Measurements from ENCODE around the gene C1QA. TPM values are rescaled to one million over a fixed set of nuclear protein-coding genes. Genes with fewer than 3 reads are reported as not detected.

The C1QA gene
- not detected in 2 replicates for polyA plus RNA-seq (2014; cell fraction: cytosol; rRNA removed)
- not detected in 2 replicates for polyA plus RNA-seq (2014; cell fraction: nucleus; rRNA removed)

- no peak for DNase-seq (ENCODE audit: low spot score)
These were observed at the start of gene C1QA for GRCh38 chr1:22636353-22636752. C1QA (plus strand) TSS chr1:22636628; CDS start chr1:22637617, 989 bp downstream.

DNA sequence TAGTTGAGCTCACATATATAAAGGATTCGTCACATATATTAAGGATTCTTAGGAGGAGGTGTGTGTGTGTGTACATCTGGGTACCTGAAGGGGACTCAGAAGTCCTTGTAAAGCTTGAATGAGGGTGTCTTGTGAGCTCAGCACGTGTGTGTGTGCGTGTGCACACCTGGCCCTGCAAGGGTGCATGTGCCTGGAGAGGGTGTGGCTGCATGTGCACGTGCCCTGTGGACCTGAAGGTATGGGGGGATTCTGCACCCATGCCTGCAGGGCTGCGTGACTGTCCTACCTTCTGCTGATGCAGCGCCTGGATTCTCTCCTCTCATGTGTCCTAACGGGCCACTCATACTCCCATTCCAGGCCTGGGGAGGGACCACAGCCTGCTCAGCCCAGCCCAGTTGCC, 49.2 kb upstream of the C1QA start:
- no peak for DNase-seq (ENCODE audit: low spot score)

DNA sequence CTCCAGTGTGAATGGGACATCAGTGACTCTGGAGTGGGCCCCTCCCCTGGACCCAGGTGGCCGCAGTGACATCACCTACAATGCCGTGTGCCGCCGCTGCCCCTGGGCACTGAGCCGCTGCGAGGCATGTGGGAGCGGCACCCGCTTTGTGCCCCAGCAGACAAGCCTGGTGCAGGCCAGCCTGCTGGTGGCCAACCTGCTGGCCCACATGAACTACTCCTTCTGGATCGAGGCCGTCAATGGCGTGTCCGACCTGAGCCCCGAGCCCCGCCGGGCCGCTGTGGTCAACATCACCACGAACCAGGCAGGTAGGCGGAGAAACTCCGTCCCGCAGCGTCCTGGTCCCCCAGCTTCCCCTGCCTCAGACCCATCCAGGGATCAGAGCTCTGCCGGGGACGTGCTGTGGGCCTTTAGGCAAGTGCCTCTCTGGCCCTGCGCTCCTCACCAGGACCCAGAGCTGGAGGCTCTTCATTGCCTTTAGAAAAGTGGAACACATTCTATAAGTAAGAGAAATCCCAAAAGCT, 47.5 kb upstream of the C1QA start:
- no peak for DNase-seq (ENCODE audit: low spot score)

DNA sequence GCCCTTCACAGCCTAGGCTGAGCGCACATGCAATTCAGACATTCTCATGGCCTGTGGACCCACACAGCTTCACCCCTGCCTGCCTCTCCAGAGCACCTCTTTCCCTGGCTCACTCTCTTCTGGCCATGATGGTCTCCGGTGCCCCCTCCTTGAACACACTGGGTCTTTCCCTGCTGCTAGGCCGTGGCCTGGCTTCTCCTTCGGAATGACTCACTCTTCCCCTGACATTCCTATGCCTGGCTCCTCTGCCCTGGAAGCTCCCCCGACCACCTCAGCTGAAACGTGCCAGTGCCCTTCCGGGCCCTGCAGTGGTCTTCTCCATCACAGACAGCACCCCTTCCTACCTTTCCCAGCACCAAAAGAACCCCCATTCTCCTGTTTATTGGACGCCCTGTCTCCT, 44.9 kb upstream of the C1QA start:
- no peak for DNase-seq (ENCODE audit: low spot score)

DNA sequence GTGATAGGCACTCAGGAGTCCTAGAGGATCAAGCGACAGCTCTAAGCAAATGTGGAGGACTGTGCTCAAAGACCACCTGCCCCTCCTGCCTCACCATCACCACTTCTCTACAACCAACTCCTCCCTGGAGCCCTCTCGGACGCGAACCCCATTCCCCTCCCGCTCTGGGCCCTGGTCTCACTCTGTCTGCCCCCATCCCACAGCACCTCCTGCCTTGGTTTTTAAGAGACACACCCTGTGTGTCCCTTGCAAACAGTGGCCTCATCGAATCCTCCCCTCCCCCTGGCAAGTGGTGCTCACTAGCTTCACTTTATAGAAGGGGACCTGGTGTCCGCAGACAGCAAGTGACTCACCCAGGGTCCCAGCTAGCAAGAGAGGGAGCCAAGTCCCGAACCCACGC, 44.4 kb upstream of the C1QA start:
- no peak for DNase-seq (ENCODE audit: low spot score)

- DNase-seq (ENCODE audit: low spot score) = no peak
These were observed 43.3 kb upstream of the C1QA start for GRCh38 chr1:22592919-22593790.

GRCh38 chr1:22594396-22594795, 42.0 kb upstream of the C1QA start:
- DNase-seq (ENCODE audit: low spot score) = no peak

GRCh38 chr1:22595108-22595507, 41.3 kb upstream of the C1QA start:
- no peak for DNase-seq (ENCODE audit: low spot score)

DNA sequence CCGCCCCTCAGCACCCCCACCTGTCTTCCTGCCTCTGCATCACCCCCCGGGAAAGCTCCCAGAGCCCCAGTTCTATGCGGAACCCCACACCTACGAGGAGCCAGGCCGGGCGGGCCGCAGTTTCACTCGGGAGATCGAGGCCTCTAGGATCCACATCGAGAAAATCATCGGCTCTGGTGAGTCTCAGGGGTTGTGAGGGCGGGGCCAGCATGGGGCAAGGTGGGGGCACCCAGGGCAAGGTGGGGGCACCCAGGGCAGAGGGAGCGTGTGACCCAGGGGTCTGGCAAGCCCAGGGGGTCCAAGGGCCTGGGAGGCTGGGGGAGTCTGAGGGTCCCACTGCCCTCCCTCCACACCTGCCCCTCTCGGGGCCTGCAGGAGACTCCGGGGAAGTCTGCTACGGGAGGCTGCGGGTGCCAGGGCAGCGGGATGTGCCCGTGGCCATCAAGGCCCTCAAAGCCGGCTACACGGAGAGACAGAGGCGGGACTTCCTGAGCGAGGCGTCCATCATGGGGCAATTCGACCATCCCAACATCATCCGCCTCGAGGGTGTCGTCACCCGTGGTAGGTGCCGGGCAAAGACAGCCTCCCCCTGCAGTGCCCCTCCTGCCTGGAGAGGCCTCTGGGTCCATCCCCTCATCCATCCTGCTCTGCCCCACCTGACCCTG, 39.0 kb upstream of the C1QA start:
- no peak for DNase-seq (ENCODE audit: low spot score)

DNA sequence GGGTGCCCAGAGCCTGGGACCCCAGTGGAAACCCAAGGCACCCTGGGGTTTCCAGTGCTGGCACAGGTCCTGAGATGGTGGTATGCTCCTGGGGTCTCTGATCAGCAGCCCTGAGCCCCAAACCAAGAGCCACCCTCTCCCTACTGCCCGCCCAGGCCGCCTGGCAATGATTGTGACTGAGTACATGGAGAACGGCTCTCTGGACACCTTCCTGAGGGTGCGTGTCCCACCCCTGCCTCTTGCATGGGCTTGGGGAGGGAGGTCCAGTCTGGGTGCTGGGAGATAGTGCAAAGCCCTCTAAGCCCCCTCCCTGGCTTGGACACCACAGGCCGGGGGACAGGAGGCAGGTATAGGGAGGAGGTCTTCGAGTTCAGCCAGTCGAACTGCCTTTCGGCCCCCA, 38.4 kb upstream of the C1QA start:
- no peak for DNase-seq (ENCODE audit: low spot score)

DNA sequence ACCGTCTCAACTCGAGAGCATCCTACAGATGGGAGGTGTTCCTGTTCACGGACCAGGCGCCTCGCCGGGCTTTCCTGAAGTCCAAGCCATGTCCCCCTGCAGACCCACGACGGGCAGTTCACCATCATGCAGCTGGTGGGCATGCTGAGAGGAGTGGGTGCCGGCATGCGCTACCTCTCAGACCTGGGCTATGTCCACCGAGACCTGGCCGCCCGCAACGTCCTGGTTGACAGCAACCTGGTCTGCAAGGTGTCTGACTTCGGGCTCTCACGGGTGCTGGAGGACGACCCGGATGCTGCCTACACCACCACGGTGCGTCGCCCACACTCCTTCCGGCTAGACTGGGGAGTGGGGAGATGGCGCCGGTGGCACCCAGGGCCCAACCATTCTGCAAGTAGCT, 37.7 kb upstream of the C1QA start:
- DNase-seq (ENCODE audit: low spot score) = no peak

GRCh38 chr1:22600071-22600816, 36.2 kb upstream of the C1QA start:
- DNase-seq (ENCODE audit: low spot score) = no peak

GRCh38 chr1:22600817-22601605, 35.4 kb upstream of the C1QA start:
- no peak for DNase-seq (ENCODE audit: low spot score)

DNA sequence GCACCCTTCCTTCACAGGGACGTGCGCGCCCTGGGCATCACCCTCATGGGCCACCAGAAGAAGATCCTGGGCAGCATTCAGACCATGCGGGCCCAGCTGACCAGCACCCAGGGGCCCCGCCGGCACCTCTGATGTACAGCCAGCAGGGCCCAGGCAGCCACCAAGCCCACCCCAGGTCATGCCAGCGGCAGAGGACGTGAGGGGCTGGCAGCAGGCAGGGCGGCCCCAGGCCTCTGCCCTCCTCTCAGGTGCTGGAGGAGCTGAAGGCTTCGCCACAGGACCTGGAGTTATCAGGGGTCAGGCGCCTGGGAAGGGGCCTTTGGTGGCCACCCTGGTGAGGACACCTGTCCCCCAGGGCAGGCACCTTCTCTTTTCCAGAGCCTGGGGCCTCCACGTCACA, 34.8 kb upstream of the C1QA start:
- no peak for DNase-seq (ENCODE audit: low spot score)

DNA sequence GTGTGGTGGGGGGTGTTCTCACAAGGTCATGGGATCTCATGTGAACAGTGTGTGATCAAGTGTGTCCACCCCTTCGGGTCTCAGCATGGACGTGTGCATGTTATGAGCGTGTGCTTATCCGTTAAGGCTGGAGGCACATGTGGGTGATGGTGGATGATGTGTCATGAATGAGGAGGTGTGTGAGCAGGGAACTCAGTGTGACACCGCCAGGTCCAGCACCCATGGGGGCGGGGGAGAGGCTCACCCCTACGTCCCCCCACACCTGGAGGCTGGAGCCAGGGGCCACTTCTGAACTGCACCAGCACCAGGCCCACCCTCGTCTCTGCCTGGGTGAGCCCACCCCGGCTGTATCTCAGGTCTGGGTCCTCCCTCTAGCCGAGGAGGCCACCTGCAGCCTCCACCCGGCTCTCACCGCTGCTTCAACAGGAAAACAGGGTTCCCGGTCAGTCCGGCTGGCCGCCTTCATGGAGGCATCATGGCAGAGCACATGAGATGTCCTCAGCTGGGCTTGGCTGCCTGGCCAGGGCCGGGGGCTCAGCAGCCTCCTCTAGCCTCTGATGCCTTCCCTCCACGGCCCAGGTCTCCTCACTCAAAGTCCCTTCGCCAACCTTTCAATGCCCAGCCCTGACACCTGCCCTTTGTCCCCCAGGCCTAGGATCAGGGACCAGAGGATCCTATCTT, 34.2 kb upstream of the C1QA start:
- no peak for DNase-seq (ENCODE audit: low spot score)

- DNase-seq (ENCODE audit: low spot score) = no peak
These were observed 30.3 kb upstream of the C1QA start for GRCh38 chr1:22606161-22606560.

DNA sequence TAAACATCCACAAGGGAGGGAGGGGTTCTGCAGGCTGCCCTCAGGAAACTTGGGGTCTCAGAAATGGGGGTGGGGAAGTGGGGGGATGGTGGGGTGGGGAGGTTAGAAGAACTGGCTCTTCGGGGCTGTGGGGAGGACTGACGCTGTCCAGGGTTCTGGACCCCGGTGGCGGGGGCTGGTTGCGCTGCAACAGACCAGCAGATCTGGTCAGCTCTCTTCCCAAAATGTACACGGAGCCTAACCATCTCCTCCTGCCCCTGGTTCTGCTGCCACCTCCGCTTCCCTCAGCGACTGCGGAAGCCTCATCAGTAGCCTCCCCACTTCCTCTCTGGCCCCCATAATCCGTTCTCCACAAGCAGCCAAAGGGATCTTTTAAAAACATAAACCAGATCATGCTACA, 29.3 kb upstream of the C1QA start:
- DNase-seq (ENCODE audit: low spot score) = no peak

DNA sequence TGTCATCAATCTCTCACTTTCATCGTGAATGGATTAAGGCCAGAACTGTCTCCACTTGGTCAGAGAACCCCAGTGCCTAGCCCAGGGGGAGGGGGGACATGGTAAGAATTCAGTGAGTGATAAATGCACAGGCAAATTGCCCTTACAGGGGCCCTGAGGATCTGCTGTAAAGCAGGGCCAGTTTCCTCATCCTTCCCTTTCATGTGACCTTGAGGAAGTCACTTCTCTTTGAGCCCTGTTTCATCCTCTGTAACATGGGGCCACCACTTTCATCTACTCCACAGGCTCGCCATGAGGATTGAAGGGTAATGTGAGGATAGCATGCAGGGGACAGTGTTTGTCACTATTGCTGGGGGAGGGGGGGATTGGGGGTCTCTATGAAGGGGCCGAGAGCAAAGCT, 28.1 kb upstream of the C1QA start:
- no peak for DNase-seq (ENCODE audit: low spot score)

GRCh38 chr1:22609291-22609690, 27.1 kb upstream of the C1QA start:
- no peak for DNase-seq (ENCODE audit: low spot score)

GRCh38 chr1:22611530-22611947, 24.9 kb upstream of the C1QA start:
- peak; percentile 13 for DNase-seq (ENCODE audit: low spot score)

Data from SK-N-DZ (cell line).